K562 (cell line): ENCODE measurements around the gene SFMBT2. TPM values are rescaled to one million over a fixed set of nuclear protein-coding genes. Genes with fewer than 3 reads are reported as not detected.
"Not testable (repeated sequence)": the region's sequence is repeated elsewhere in the genome, so short reads cannot be mapped to it uniquely, and the experiment has no call there.

Experiments
- ATAC-seq: fragments of 200-7000 bp; cut with Tn5 transposase; 3 replicates; pipeline ENCODE4 v1.9.1; 2020; ENCODE audit warnings: moderate library complexity
- BruUV-seq: library from RNA; stranded (reverse); fragments of 400-500 nt; replicated peaks from 2 replicates; lab custom pipeline; 2021; lab: Mats Ljungman, UMichigan
- CTCF ChIA-PET: fragments of 300-600 bp; formaldehyde crosslinking; extraction: SDS; loops from one replicate; lab custom pipeline; 2021; ENCODE audit warnings: low intra/inter-chr PET ratio; lab: Yijun Ruan, JAX
- POLR2A ChIA-PET: fragments of 300-600, 350-650 bp; sonication (Branson Sonifier 250); formaldehyde crosslinking; extraction: SDS; loops from one replicate; lab custom pipeline; 2021; ENCODE audit warnings: antibody characterized with exemption, inconsistent platforms; lab: Yijun Ruan, JAX
- DNase-seq, 4 experiments: peaks; one replicate each; pipeline versions ENCODE4 v3.0.0 to v3.0.0-alpha.2; 2011 to 2018; ENCODE audit warnings: low spot score in 3 of 4, mixed read lengths in 3 of 4; ENCODE audit errors: extremely low read depth in 1 of 4
- FAIRE-seq: peaks from 2 replicates; lab custom pipeline; 2011; peaks lifted over from hg19 to GRCh38; lab: Jason Lieb, UNC
- H2AFZ ChIP-seq: 2 replicates; pipeline ENCODE4 v1.6.0; 2011; ENCODE audit warnings: low read depth, low read length, control low read depth, inconsistent platforms
- H3K27ac ChIP-seq: fragments of 200-600 bp; 3 replicates; pipeline ENCODE4 v1.8.0; 2011; ENCODE audit warnings: low read depth, mild to moderate bottlenecking, control low read depth, inconsistent platforms, low read length, moderate library complexity, mixed read lengths; ENCODE audit errors: extremely low read depth
- H3K27me3 ChIP-seq, 2 experiments: fragments of 300-600 bp in 1 of 2; 2 replicates in 1 of 2; 3 replicates in 1 of 2; pipeline versions ENCODE4 v1.6.0 to v1.8.0; 2011; ENCODE audit warnings: inconsistent platforms in 2 of 2, low read length in 2 of 2, mild to moderate bottlenecking in 1 of 2, mixed read lengths in 1 of 2, moderate library complexity in 1 of 2; ENCODE audit not compliant: control insufficient read depth in 2 of 2, insufficient read depth in 2 of 2
- H3K36me3 ChIP-seq: fragments of 300-600 bp; 3 replicates; pipeline ENCODE4 v1.8.0; 2011; ENCODE audit warnings: mild to moderate bottlenecking, low read length, inconsistent platforms; ENCODE audit not compliant: control insufficient read depth, insufficient read depth
- H3K4me1 ChIP-seq, 2 experiments: fragments of 200-600 bp in 1 of 2; replicated peaks in 1 of 2; 2 replicates in 1 of 2; 3 replicates in 1 of 2; pipeline versions ENCODE4 v1.5.1 to v1.8.0; 2011; ENCODE audit warnings: inconsistent platforms in 2 of 2, low read length in 2 of 2, mild to moderate bottlenecking in 1 of 2, mixed read lengths in 1 of 2, moderate library complexity in 1 of 2; ENCODE audit not compliant: control insufficient read depth in 2 of 2, insufficient read depth in 2 of 2
- H3K4me2 ChIP-seq: 2 replicates; pipeline ENCODE4 v1.6.1; 2011; ENCODE audit warnings: low read length, control low read depth, inconsistent platforms, mixed read lengths; ENCODE audit not compliant: insufficient read depth
- H3K4me3 ChIP-seq: fragments of 200-600 bp; sonication (generic), shearing (Covaris generic); 2 replicates; pipeline ENCODE4 v1.5.1; 2016; ENCODE audit warnings: control low read depth, inconsistent platforms
- H3K79me2 ChIP-seq: fragments of 200-600 bp; 3 replicates; pipeline ENCODE4 v1.8.0; 2011; ENCODE audit warnings: low read length, inconsistent platforms; ENCODE audit not compliant: control insufficient read depth, insufficient read depth
- H3K9ac ChIP-seq, 2 experiments: 2 replicates each; pipeline versions ENCODE4 v1.6.0 to v1.6.1; 2011; ENCODE audit warnings: low read depth in 2 of 2, low read length in 2 of 2, control low read depth in 1 of 2, inconsistent platforms in 1 of 2, mild to moderate bottlenecking in 1 of 2, mixed read lengths in 1 of 2; ENCODE audit not compliant: insufficient read depth in 1 of 2
- H3K9me1 ChIP-seq: one replicate; pipeline ENCODE4 v1.6.0; 2011; ENCODE audit warnings: inconsistent platforms, mild to moderate bottlenecking, low read length, moderate library complexity; ENCODE audit not compliant: control insufficient read depth, insufficient read depth
- H3K9me3 ChIP-seq: replicated peaks from 2 replicates; pipeline ENCODE4 v1.5.1; 2011; ENCODE audit warnings: low read depth, low read length, inconsistent platforms; ENCODE audit not compliant: control insufficient read depth, insufficient read depth
- H4K20me1 ChIP-seq: replicated peaks from 2 replicates; pipeline ENCODE4 v1.6.1; 2011; ENCODE audit warnings: low read length, inconsistent platforms, mixed read lengths; ENCODE audit not compliant: control insufficient read depth, insufficient read depth
- MCM3 ChIP-seq: fragments of 450-650 bp; IDR thresholded peaks from 2 replicates; pipeline ENCODE4 v1.6.1; 2016
- WGBS: fragments of 100-300 bp; shearing (Covaris generic); methylation state at CpG from one replicate; pipeline ENCODE4 v1.1.6; 2016; ENCODE audit warnings: low coverage, mixed read lengths; ENCODE audit not compliant: insufficient coverage; ENCODE audit errors: missing lambda C conversion rate; 5-methylcytosine and 5-hydroxymethylcytosine counted together
- in situ Hi-C: fragments of 300-500 bp; cut with MboI; formaldehyde crosslinking; loops from 4 replicates; pipeline ENCODE4 v1.15.0; 2018; ENCODE audit warnings: inconsistent platforms, mixed read lengths
- intact Hi-C: fragments of 100-400 bp; cut with micrococcal nuclease; formaldehyde crosslinking; loops from 2 replicates; pipeline ENCODE4 v1.14.2; 2022
- polyA plus RNA-seq, 8 experiments: library from polyadenylated mRNA; depleted of rRNA in 4 of 8; stranded (reverse) in 5 of 8; unstranded in 3 of 8; fragments of >200 nt; fragmentation: Nextera tagmentation in 2 of 8; fragmentation: Illumina TruSeq in 1 of 8; extraction: Ambion mirVana in 2 of 8; extraction: Trizol in 1 of 8; gene quantifications; 2 replicates each; pipeline versions ENCODE4 v1.2.1 to v1.2.3, GENCODE V29; 2011 to 2014; ENCODE audit warnings: inconsistent platforms in 1 of 8, missing spikeins in 1 of 8
- total RNA-seq, 7 experiments: library from RNA; depleted of rRNA in 6 of 7; stranded (reverse); fragments of >200 nt in 6 of 7; fragmentation: Illumina TruSeq in 2 of 7; extraction: Trizol in 2 of 7; gene quantifications; 2 replicates each; pipeline versions ENCODE4 v1.2.1 to v1.2.3, GENCODE V29; 2011 to 2021; ENCODE audit warnings: low replicate concordance in 1 of 7

Gene SFMBT2
- total and polyA plus RNA-seq, 9 of the 15 experiments (the other 6 are each of a cell fraction or from before 2014, with no cell fraction given): 1.2 to 13.6 (median 7.6) TPM

DNA sequence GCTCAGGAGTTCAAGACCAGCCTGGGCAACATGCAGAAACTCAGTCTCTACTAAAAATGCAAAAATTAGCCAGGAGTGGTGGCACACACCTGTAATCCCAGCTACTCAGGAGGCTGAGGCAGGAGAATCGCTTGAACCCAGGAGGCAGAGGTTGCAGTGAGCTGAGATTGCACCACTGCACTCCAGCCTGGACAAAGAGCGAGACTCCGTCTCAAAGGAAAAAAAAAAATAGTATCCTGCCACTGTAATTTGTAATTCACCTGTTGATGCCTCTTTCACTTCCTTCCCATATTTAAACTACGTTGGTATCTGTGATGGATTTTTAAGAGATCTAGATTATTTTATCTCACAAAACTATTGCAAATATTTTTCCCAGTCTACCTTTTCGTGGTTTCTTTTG lies 18.5 kb downstream of the SFMBT2 start:
- H3K4me3 ChIP-seq, H3K36me3 ChIP-seq, BruUV-seq, FAIRE-seq, H3K9ac ChIP-seq, intact Hi-C loops, H3K27me3 ChIP-seq, H3K4me2 ChIP-seq, H3K9me3 ChIP-seq, DNase-seq, POLR2A ChIA-PET, H3K27ac ChIP-seq, H2AFZ ChIP-seq, CTCF ChIA-PET, ATAC-seq, in situ Hi-C loops, H3K9me1 ChIP-seq: not testable (repeated sequence)
- Histone ChIP-seq H3K79me2 (peaks cover 87% of the 10 kb centered on the region), H4K20me1 (peaks cover 16% of the 10 kb centered on the region; the same call in 1 of the 2 replicates), H3K4me1 (peaks cover 0 to 17% of the 10 kb centered on the region in 2 experiments; a peak in 4 of 5 replicates)
- 63% methylated on average over 3 of the region's 5 CpGs for WGBS

DNA sequence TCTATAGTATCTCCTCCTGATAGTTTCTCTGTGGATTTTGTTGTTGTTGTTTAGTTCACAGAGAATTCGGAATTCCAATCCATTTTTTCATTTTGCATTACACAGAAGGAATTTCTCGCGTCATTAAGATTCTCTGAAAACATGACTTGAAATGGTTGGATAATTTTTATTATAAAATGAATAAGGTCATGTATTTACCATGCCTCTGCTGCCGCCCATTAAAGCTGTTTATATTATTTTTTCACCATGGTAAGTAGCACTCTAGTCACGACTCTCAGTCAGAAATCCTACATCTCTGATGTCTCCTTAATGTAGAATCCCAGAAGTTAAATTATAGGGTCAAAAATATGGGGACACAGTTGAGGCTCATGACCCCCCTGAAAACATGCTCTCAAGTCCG lies 19.1 kb downstream of the SFMBT2 start:
- WGBS: 75% methylated on average over 6 of the region's 6 CpGs
- no peak for FAIRE-seq
- POLR2A ChIA-PET: no interaction called here
- Histone ChIP-seq H2AFZ (no peak overlapping the region), H3K4me1 (peaks cover 0 to 14% of the 10 kb centered on the region in 2 experiments; a peak in 4 of 5 replicates), H4K20me1 (peaks cover 18% of the 10 kb centered on the region; the same call in 1 of the 2 replicates), H3K9me3 (no peaks in the 10 kb centered on the region), H3K4me3 (no peak overlapping the region), H3K79me2 (peaks cover 88% of the 10 kb centered on the region), H3K4me2 (no peak overlapping the region), H3K9me1 (no peaks in the 10 kb centered on the region), H3K27me3 (no peaks in the 10 kb centered on the region), H3K36me3 (no peaks in the 10 kb centered on the region), H3K9ac (no peak overlapping the region), H3K27ac (no peak overlapping the region)
- no TSS peak for BruUV-seq
- in situ Hi-C loops: no loop called here
- DNase-seq: no peak
- no peak for ATAC-seq
- intact Hi-C loops: no loop called here
- CTCF ChIA-PET: no interaction called here
- no peak for TF ChIP-seq MCM3

DNA sequence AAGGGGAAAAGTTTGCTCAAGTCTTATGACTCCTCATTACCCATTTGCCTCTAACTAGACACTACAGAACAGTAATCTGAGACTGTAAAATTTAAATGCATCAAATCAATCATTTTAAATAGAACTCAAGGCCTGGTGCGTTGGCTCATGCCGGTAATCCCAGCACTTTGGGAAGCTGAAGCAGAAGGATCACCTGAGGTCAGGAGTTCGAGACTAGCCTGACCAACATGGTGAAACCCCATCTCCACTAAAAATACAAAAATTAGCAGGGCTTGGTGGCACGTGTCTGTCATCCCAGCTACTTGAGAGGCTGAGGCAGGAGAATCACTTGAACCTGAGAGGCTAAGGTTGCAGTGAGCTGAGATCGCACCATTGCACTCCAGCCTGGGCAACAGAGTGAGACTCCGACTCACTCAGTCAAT lies 20.1 kb downstream of the SFMBT2 start:
- H3K27ac ChIP-seq, H3K9me3 ChIP-seq, ATAC-seq, in situ Hi-C loops, H3K36me3 ChIP-seq, POLR2A ChIA-PET, H3K4me3 ChIP-seq, BruUV-seq, CTCF ChIA-PET, H3K4me2 ChIP-seq, H3K27me3 ChIP-seq, intact Hi-C loops, H2AFZ ChIP-seq, DNase-seq, H3K9me1 ChIP-seq, H3K9ac ChIP-seq, FAIRE-seq: not testable (repeated sequence)
- Histone ChIP-seq H4K20me1 (peaks cover 26% of the 10 kb centered on the region), H3K4me1 (peaks cover 0 to 15% of the 10 kb centered on the region in 2 experiments; a peak in 4 of 5 replicates), H3K79me2 (peaks cover 88% of the 10 kb centered on the region)
- WGBS: 63% methylated on average over 6 of the region's 6 CpGs
